Smooth muscle cell (in vitro differentiated cells): ENCODE results near the gene SEMA3C. TPM values are rescaled to one million over a fixed set of nuclear protein-coding genes. Genes with fewer than 3 reads are reported as not detected.

Experiments
- DNase-seq: peaks from one replicate; lab custom pipeline; 2025; ENCODE audit not compliant: unreplicated experiment; lab: John Stamatoyannopoulos, UW
- H2AFZ ChIP-seq: fragments of 200-600 bp; sonication (generic); 2 replicates; pipeline ENCODE4 v1.6.0; 2016; ENCODE audit warnings: antibody characterized with exemption, low read depth, mild to moderate bottlenecking
- H3F3A ChIP-seq: fragments of 200-600 bp; sonication (generic); 2 replicates; pipeline ENCODE4 v1.6.0; 2017; ENCODE audit warnings: antibody characterized with exemption, low read depth
- H3K27ac ChIP-seq: fragments of 200-600 bp; sonication (generic); 2 replicates; pipeline ENCODE4 v1.5.1; 2016; ENCODE audit warnings: low read depth, mild to moderate bottlenecking
- H3K27me3 ChIP-seq: fragments of 200-600 bp; sonication (generic); 2 replicates; pipeline ENCODE4 v1.6.1; 2016; ENCODE audit warnings: low read depth, mild to moderate bottlenecking
- H3K36me3 ChIP-seq: fragments of 200-600 bp; sonication (generic); 2 replicates; pipeline ENCODE4 v1.5.1; 2016; ENCODE audit warnings: low read depth
- H3K4me1 ChIP-seq: fragments of 200-600 bp; sonication (generic); 2 replicates; pipeline ENCODE4 v1.5.1; 2016; ENCODE audit warnings: low read depth
- H3K4me2 ChIP-seq: fragments of 200-600 bp; sonication (generic); 2 replicates; pipeline ENCODE4 v1.6.0; 2016; ENCODE audit warnings: mild to moderate bottlenecking
- H3K4me3 ChIP-seq: fragments of 200-600 bp; sonication (generic); 2 replicates; pipeline ENCODE4 v1.5.1; 2016; ENCODE audit warnings: mild to moderate bottlenecking
- H3K79me2 ChIP-seq: fragments of 200-600 bp; sonication (generic); 2 replicates; pipeline ENCODE4 v1.6.0; 2016; ENCODE audit warnings: low read depth, mild to moderate bottlenecking
- H3K9ac ChIP-seq: fragments of 200-600 bp; sonication (generic); 2 replicates; pipeline ENCODE4 v1.6.0; 2016; ENCODE audit warnings: low read depth
- H3K9me3 ChIP-seq: fragments of 200-600 bp; sonication (generic); replicated peaks from 2 replicates; pipeline ENCODE4 v1.5.1; 2016; ENCODE audit warnings: low read depth
- H4K20me1 ChIP-seq: fragments of 200-600 bp; sonication (generic); 2 replicates; pipeline ENCODE4 v1.6.0; 2016; ENCODE audit warnings: low read depth
- WGBS: methylation state at CpG from one replicate; pipeline ENCODE4 v1.1.7; 2016; ENCODE audit warnings: low lambda C conversion rate; 5-methylcytosine and 5-hydroxymethylcytosine counted together
- polyA plus RNA-seq: library from polyadenylated mRNA; unstranded; fragments of >200 nt; fragmentation: Nextera tagmentation; extraction: Ambion mirVana; gene quantifications from 2 replicates; pipeline ENCODE4 v1.2.1, GENCODE V29; 2016
- total RNA-seq: library from RNA; depleted of rRNA; stranded (reverse); fragments of >200 nt; gene quantifications from 2 replicates; pipeline ENCODE4 v1.2.3, GENCODE V29; 2014
- TF ChIP-seq, protein P1 (sequence below): fragments of 200-600 bp; sonication (generic); IDR thresholded peaks from 2 replicates; pipeline ENCODE4 v1.5.1; 2017; ENCODE audit warnings: borderline replicate concordance, mild to moderate bottlenecking, antibody characterized with exemption; ENCODE audit not compliant: insufficient read depth, poor library complexity, severe bottlenecking

Gene SEMA3C
- total and polyA plus RNA-seq, 2 experiments from 2014 or later = 20.6 to 295 TPM

GRCh38 chr7:80869106-80869784, 49.6 kb downstream of the SEMA3C start:
- Histone ChIP-seq H3K9ac (no peak overlapping the region), H4K20me1 (no peaks in the 10 kb centered on the region), H2AFZ (no peak overlapping the region), H3K79me2 (peaks cover 8% of the 10 kb centered on the region), H3K9me3 (no peaks in the 10 kb centered on the region), H3K4me2 (no peak overlapping the region), H3K27ac (no peak overlapping the region), H3K36me3 (no peaks in the 10 kb centered on the region), H3K4me1 (no peaks in the 10 kb centered on the region), H3K27me3 (peaks cover 5% of the 10 kb centered on the region), H3F3A (no peaks in the 10 kb centered on the region), H3K4me3 (no peak overlapping the region)
- WGBS = 87% methylated on average over 4 of the region's 4 CpGs
- TF ChIP-seq, protein P1, sequence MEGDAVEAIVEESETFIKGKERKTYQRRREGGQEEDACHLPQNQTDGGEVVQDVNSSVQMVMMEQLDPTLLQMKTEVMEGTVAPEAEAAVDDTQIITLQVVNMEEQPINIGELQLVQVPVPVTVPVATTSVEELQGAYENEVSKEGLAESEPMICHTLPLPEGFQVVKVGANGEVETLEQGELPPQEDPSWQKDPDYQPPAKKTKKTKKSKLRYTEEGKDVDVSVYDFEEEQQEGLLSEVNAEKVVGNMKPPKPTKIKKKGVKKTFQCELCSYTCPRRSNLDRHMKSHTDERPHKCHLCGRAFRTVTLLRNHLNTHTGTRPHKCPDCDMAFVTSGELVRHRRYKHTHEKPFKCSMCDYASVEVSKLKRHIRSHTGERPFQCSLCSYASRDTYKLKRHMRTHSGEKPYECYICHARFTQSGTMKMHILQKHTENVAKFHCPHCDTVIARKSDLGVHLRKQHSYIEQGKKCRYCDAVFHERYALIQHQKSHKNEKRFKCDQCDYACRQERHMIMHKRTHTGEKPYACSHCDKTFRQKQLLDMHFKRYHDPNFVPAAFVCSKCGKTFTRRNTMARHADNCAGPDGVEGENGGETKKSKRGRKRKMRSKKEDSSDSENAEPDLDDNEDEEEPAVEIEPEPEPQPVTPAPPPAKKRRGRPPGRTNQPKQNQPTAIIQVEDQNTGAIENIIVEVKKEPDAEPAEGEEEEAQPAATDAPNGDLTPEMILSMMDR = no peak
- no peak for DNase-seq

- no peak overlapping the region for H3K4me3 ChIP-seq
- no peaks in the 10 kb centered on the region for H3K4me1 ChIP-seq
- peaks cover 5% of the 10 kb centered on the region for H3K27me3 ChIP-seq
- no peaks in the 10 kb centered on the region for H3K9me3 ChIP-seq
- DNase-seq = no peak
- peaks cover 8% of the 10 kb centered on the region for H3K79me2 ChIP-seq
- H3F3A ChIP-seq = no peaks in the 10 kb centered on the region
- no peak overlapping the region for H3K9ac ChIP-seq
- WGBS = 81% methylated on average over 1 of the region's 1 CpG
- H3K36me3 ChIP-seq = no peaks in the 10 kb centered on the region
- H3K27ac ChIP-seq = no peak overlapping the region
- no peaks in the 10 kb centered on the region for H4K20me1 ChIP-seq
- H2AFZ ChIP-seq = no peak overlapping the region
- H3K4me2 ChIP-seq = no peak overlapping the region
- TF ChIP-seq, protein P1 = no peak
These were observed 50.3 kb downstream of the SEMA3C start for GRCh38 chr7:80868566-80868965.

GRCh38 chr7:80860554-80860953, 58.3 kb downstream of the SEMA3C start:
- WGBS = 79% methylated on average over 4 of the region's 4 CpGs
- Histone ChIP-seq H3K36me3 (no peaks in the 10 kb centered on the region), H3K27me3 (no peaks in the 10 kb centered on the region), H3K27ac (no peak overlapping the region), H3K9ac (no peak overlapping the region), H3K4me3 (no peak overlapping the region), H3K4me2 (no peak overlapping the region), H3K9me3 (no peaks in the 10 kb centered on the region), H3K79me2 (peaks cover 35% of the 10 kb centered on the region), H4K20me1 (no peaks in the 10 kb centered on the region), H2AFZ (no peak overlapping the region), H3F3A (no peaks in the 10 kb centered on the region), H3K4me1 (peaks cover 8% of the 10 kb centered on the region)
- TF ChIP-seq, protein P1 = no peak
- DNase-seq = no peak
